ENCODE measurements around the gene EYS.
"Not testable (repeated sequence)": the region's sequence is repeated elsewhere in the genome, so short reads cannot be mapped to it uniquely, and the experiment has no call there.

The EYS gene

GRCh38 chr6:65505736-65506135 is 201.3 kb downstream of the EYS start:
- DNase-seq (ENCODE audit: low read depth) = no peak
- H3K4me3 ChIP-seq (ENCODE audit: low read depth, low read length) = no peak overlapping the region
- no peak for TF ChIP-seq CTCF (IDR thresholded peaks at IDR 0.05; ENCODE audit: low read depth, low read length)
- no peak for TF ChIP-seq MYC (IDR thresholded peaks at IDR 0.05; ENCODE audit: low read depth, low read length)
- TF ChIP-seq MAX (IDR thresholded peaks at IDR 0.05; ENCODE audit: low read depth, low read length) = no peak
- TF ChIP-seq POLR2A (IDR thresholded peaks at IDR 0.05; ENCODE audit: extremely low read depth, insufficient read length) = no peak

DNA sequence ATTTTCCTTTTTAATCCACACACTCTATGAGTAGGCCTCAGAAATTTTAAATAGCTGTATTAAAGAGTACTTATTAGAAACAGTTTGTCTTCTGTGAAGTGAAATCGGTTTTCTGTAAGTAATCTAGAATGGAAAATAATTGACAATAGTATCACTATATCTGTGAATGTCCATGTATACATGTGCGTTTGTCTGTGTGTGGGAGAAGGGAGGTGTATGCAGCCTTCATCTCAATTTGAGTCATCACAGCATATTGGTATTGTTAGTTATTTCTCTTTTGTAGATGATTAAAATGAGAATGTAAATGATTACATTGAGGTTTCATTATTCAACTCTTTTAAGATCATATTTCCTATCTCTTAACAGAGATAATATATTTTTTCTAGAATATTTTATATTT is 206.0 kb downstream of the EYS start:
- DNase-seq (ENCODE audit: low read depth) = no peak
- TF ChIP-seq POLR2A (IDR thresholded peaks at IDR 0.05; ENCODE audit: extremely low read depth, insufficient read length) (no peak), MAX (IDR thresholded peaks at IDR 0.05; ENCODE audit: low read depth, low read length) (no peak), CTCF (IDR thresholded peaks at IDR 0.05; ENCODE audit: low read depth, low read length) (no peak), MYC (IDR thresholded peaks at IDR 0.05; ENCODE audit: low read depth, low read length) (no peak)

DNA sequence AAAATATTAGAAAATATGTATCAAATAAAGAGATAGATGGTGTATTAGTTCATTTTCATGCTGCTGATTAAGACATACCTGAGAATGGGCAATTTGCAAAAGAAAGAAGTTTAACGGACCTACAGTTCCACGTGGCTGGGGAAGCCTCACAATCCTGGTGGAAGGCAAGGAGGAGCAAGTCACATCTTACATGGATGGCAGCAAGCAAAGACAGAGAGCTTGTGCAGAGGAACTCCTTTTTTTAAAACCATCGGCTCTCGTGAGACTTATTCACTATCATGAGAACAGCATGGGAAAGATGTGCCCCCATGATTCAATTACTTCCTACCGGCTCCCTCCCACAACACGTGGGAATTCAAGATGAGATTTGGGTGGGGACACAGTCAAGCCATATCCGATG is 223.4 kb downstream of the EYS start:
- H3K4me3 ChIP-seq (ENCODE audit: low read depth, low read length); DNase-seq (ENCODE audit: low read depth): not testable (repeated sequence)

More for the DNA sequence above, 206.0 kb downstream of the EYS start:
- no peak overlapping the region for H3K4me3 ChIP-seq (ENCODE audit: low read depth, low read length)

DNA sequence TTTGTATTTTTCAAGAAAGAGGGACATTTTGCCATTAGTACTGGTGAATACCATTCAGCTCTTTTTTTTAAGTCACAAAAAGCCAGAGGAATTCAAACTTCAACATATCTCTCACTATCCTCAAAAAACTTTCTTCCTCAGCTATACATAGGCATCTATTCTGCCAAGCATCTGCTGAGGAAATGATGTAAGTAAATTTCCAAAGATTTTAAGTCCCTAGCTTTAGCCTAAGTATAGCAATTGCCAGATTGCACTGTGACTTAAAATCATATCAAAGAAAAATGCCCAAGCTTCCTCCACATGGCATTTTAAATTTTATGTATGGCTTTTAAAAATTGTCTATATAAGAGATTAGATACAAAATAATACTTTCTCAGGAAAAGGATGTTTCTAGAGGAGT is 237.4 kb downstream of the EYS start:
- no peak for DNase-seq (ENCODE audit: low read depth)
- no peak for TF ChIP-seq CTCF (IDR thresholded peaks at IDR 0.05; ENCODE audit: low read depth, low read length)
- no peak for TF ChIP-seq POLR2A (IDR thresholded peaks at IDR 0.05; ENCODE audit: extremely low read depth, insufficient read length)
- no peak for TF ChIP-seq MAX (IDR thresholded peaks at IDR 0.05; ENCODE audit: low read depth, low read length)
- no peak for TF ChIP-seq MYC (IDR thresholded peaks at IDR 0.05; ENCODE audit: low read depth, low read length)
- no peak overlapping the region for H3K4me3 ChIP-seq (ENCODE audit: low read depth, low read length)

DNA sequence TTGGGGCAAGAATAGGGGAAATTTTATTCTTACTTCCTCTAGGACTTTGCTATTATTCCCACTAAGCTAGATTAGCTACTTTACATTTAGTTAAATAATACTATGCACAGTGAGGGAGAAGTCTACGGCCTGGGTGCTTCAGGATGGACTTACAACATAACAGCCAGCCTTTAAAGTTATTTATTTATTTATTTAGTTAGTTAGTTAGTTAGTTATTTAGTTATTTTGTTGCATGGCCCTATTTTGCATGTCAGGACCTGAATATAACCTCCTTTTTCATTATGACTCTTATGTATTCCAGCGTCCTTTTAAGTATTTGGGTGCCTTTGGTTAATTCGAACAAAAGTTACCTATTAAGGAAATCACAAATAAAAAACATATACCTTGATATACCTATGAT is 238.7 kb downstream of the EYS start:
- no peak for DNase-seq (ENCODE audit: low read depth)
- no peak overlapping the region for H3K4me3 ChIP-seq (ENCODE audit: low read depth, low read length)
- no peak for TF ChIP-seq MYC (IDR thresholded peaks at IDR 0.05; ENCODE audit: low read depth, low read length)
- TF ChIP-seq MAX (IDR thresholded peaks at IDR 0.05; ENCODE audit: low read depth, low read length) = no peak
- TF ChIP-seq POLR2A (IDR thresholded peaks at IDR 0.05; ENCODE audit: extremely low read depth, insufficient read length) = no peak
- TF ChIP-seq CTCF (IDR thresholded peaks at IDR 0.05; ENCODE audit: low read depth, low read length) = no peak

DNA sequence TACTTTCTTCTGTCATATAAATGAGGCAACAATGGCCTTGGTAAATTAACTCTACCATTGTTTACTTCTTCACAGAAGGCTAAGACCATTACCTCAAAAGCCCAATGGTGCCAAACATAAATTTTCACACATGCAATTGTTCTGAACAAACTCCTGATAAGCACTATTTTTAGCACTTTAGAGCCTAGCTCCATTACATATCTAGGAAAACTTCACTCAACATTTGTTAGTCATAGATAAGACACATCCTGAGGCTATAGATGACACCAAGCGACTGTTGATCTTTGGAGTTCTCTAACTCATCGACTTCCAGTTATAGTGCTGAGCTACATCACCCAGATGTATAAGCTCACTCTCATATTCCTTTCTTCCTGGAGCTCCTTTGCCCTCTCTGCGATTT is 245.9 kb downstream of the EYS start:
- DNase-seq (ENCODE audit: low read depth) = no peak
- H3K4me3 ChIP-seq (ENCODE audit: low read depth, low read length) = no peak overlapping the region
- TF ChIP-seq MYC (IDR thresholded peaks at IDR 0.05; ENCODE audit: low read depth, low read length) (no peak), CTCF (IDR thresholded peaks at IDR 0.05; ENCODE audit: low read depth, low read length) (no peak), MAX (IDR thresholded peaks at IDR 0.05; ENCODE audit: low read depth, low read length) (no peak), POLR2A (IDR thresholded peaks at IDR 0.05; ENCODE audit: extremely low read depth, insufficient read length) (no peak)
